ENCODE results near the gene KRTAP10-4.
"Not testable (repeated sequence)": the region's sequence is repeated elsewhere in the genome, so short reads cannot be mapped to it uniquely, and the experiment has no call there.

Gene KRTAP10-4

DNA sequence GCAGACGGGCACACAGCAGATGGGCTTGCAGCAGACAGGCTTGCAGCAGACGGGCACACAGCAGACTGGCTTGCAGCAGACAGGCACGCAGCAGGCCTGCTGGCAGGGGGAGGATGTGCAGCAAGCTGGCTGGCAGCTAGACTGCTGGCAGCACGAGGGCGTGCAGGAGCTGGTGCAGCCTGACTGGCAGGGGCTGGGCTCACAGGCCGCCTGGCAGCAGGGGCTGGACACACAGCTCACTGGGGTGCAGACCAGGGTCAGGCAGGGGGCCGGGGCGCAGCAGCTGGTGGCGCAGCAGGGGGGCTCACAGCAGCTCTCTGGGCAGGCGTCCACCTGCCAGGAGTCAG lies 15.2 kb upstream of the KRTAP10-4 start:
- DNase-seq = not testable (repeated sequence)

GRCh38 chr21:44558695-44559094 lies 14.8 kb upstream of the KRTAP10-4 start, which contains the start of gene KRTAP10-3:
KRTAP10-3 (minus strand) TSS chr21:44558795; CDS start chr21:44558715, 80 bp downstream.
- DNase-seq = no peak

GRCh38 chr21:44564099-44564498 lies 9.4 kb upstream of the KRTAP10-4 start:
- no peak for DNase-seq

- DNase-seq = no peak
Measured at GRCh38 chr21:44564886-44565598, 8.5 kb upstream of the KRTAP10-4 start.

GRCh38 chr21:44566403-44566802 lies 7.1 kb upstream of the KRTAP10-4 start:
- no peak for DNase-seq

GRCh38 chr21:44567481-44568171 lies 5.9 kb upstream of the KRTAP10-4 start:
- no peak for DNase-seq

- DNase-seq = no peak
Measured at GRCh38 chr21:44568261-44568660, 5.3 kb upstream of the KRTAP10-4 start.

DNA sequence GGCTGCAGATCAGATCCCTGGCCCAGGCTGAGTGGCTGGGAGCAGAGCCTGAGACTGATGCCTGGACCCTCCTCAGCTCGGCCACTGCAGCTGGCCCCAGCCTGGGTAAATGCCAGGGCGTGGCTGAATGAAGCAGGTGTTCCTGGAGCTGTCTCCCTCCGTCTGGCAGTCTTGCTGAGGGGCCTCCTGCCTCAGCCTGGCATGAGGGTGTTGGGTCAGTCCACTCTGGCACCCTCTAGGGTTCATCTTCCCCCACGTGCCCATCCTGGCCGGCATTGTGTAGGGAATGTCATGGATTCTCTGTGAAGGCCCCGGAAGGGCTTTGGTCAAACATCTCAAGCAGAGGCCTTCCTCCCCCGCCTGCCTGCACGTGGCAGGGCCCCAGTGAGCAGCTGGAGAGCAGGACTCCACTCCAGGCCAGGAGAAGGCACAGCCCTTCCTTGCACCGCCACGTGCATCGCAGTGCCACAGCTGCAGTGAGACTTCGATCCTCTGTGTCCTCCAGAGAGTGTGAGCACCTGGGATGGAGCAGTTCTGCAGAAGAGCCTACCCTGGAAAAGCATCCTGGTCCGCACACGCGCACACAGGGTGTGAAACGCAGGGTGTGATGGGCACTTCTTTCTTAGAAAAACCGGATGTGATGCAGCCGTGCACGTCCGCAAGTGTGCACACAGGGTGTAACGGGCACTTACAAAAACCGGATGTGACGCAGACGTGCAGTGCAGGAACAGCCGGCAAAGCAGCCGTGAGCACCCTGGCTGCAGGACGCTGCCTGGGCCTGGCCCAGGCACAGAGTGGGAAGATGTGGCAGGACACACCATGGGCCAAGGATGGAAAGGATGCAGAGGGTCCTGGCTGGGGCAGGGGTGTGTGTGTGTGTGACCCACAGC lies 4.6 kb upstream of the KRTAP10-4 start:
- no peak for DNase-seq

DNA sequence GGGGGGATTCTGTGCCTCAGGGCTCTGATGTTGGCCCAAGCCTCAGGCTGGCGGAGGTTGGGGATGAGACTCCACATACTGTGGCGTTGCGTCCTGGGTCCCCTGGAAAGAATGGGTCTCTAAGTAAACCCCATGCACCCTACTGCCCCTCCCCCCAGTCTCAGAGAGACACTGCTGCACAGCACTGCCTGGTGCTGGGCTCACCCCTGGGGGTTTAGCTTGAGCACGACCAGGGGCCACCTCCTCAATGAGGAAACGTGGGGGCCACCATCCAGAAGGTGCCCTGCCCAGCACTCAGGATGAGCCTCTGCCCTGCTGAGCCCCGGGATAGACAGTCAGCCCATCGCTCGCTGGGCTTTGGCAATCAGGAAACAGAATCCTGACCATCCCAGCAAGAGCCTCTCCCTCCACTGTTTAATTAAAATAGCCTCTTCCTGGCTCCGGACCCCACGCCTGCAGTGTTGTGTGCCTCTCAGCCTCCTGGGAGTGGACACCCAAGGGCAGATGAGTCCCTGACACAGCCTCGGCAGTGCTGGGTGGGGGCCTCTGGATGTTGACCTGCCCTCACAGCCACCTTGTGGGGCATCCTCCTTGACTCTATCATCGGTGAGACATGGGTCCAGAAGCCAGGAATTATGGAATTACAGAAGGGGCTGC lies 3.5 kb upstream of the KRTAP10-4 start:
- no peak for DNase-seq

GRCh38 chr21:44571296-44571695 lies 2.2 kb upstream of the KRTAP10-4 start:
- no peak for DNase-seq

- no peak for DNase-seq
Measured at GRCh38 chr21:44571844-44572782, 1.4 kb upstream of the KRTAP10-4 start.

DNA sequence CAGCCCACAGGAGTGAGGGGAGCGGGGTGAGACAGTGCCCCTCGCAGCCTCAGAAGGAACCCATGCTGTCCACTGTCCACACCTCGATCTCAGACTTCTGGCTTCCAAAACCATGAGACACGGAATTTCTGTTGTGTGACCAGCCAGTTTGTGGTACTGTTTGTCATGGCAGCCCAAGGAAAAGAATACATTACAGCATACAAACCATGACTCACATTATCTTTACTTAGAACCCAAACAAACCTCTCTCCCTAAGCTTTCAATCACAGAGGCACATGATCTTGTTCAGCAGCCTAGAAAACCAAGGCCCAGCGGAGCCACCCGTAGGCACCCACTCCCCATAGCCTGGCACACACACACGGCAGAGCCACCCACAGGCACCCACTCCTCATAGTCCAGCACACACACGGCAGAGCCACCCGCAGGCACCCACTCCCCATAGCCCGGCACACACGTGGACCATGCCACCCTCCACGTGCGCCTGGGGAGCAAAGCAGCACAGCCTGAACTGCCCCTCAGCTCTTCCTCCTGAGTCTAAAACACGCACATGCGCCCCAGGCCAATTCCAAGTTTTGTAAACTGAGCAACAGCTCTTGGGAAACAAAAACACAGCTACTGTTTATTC lies 458 bp upstream of the KRTAP10-4 start:
- no peak for DNase-seq

GRCh38 chr21:44574457-44575306 lies 1.2 kb downstream of the KRTAP10-4 start:
- DNase-seq = no peak

GRCh38 chr21:44575307-44576024 lies 1.9 kb downstream of the KRTAP10-4 start:
- DNase-seq = no peak

DNA sequence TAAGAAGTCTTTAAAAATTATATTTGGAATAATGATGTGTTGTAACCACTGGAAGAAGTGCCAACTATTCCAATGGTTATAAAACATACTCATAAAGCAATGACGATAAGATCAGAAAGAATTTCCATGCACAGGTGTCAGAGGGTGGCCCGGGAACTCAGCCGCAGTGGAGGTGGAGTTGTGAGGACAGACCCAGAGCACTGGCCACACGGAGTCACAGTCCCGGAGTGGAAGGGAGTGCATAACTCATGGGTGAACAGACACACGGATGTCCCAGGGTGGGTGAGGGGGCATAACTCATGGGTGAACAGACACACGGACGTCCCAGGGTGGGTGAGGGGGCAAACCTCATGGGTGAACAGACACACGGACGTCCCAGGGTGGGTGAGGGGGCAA lies 2.5 kb downstream of the KRTAP10-4 start:
- no peak for DNase-seq

GRCh38 chr21:44578371-44579055 lies 5.0 kb downstream of the KRTAP10-4 start:
- DNase-seq = no peak

GRCh38 chr21:44579056-44579832 lies 5.7 kb downstream of the KRTAP10-4 start:
- DNase-seq = no peak

GRCh38 chr21:44579833-44580144 lies 6.3 kb downstream of the KRTAP10-4 start:
- DNase-seq = no peak
